ENCODE data around the gene STARD9.
A peak's percentile ranks its signal among the peaks of the same experiment; 100 is the strongest.

Gene STARD9

GRCh38 chr15:42696626-42697025, 121.2 kb downstream of the STARD9 start:
- DNase-seq = no peak

DNA sequence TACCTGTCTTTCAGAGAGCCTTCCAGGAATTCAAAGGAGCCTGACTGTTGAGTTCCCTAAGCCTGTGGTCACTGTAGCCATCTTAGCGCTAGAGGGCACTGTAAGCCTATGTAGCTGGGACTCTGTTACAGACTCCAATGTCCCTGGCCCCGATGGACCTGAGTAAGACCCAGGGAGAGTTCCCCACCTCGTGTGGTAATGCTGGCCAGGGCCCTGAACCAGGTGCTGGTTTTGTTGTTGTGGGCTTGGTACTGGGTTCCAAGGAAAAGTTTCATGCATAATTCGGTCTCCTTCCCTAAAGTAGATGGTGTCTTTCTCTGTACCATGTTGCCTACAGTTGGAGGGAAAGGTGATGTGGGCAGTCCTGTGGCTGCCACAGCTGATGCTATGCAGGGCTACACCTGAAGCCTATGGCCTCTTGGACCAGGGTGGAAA, 129.1 kb downstream of the STARD9 start:
- peak; percentile 7 for DNase-seq

- DNase-seq = no peak
These were observed 129.9 kb downstream of the STARD9 start for GRCh38 chr15:42705336-42705735.

GRCh38 chr15:42707068-42707467, 131.7 kb downstream of the STARD9 start:
- DNase-seq = no peak

GRCh38 chr15:42707873-42708544, 132.6 kb downstream of the STARD9 start:
- no peak for DNase-seq

DNA sequence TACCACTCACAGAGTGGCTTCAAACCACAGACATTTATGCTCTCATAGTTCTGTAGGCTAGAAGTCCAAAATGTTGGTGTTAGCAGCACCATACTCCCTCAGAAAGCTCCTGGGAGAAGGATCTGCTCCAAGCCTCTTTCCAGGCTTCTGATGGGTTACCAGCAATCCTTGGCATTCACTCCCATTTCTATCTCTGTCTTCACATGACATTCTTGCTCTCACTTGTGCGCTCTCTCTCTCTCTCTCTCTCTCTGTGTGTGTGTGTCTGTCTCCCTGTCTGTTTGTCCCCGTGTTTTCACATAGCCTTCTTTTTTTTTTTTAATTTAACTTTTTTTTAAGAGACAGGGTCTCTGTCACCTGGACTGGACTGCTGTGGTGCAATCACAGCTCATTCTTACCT, 135.3 kb downstream of the STARD9 start:
- DNase-seq = no peak

DNA sequence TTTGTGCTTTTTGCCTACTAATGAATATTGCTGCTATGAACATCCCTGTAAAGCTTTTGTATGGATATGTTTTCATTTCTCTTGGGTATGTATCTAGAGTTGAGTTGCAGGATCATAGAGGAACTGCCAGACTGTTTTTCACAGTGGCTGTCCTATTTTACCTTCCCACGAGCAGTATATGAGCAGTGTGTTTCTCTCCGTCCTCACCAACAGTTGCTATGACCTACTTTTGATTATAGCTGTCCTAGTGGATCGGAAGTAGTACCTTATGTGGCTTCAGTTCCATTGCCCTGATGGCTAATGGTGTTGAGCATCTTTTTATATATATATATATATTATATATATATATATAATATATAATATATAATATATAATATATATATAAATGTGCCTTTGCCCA, 136.3 kb downstream of the STARD9 start:
- DNase-seq = no peak

- no peak for DNase-seq
These were observed 137.2 kb downstream of the STARD9 start for GRCh38 chr15:42712584-42712983.

DNA sequence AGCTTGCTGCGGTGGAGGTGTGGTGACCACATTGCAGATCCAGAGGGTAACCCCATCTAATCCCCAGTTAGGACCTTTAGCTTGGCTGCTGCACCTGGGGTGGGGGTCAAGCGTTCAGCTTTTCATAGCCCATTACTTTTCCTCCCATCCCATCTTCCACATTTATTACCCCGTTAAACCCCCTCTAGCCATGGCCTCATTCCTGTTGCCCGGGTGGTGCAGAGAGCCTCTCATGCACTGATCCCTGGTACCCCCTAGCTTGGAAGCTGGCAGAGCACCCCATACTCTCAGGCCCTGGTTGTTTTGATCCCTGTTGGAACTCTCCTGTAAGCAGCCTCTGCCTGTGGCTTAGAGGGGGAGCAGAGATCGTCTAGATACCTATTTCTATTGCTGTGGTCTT, 140.7 kb downstream of the STARD9 start:
- DNase-seq = no peak

GRCh38 chr15:42716626-42717025, 141.2 kb downstream of the STARD9 start:
- no peak for DNase-seq

DNA sequence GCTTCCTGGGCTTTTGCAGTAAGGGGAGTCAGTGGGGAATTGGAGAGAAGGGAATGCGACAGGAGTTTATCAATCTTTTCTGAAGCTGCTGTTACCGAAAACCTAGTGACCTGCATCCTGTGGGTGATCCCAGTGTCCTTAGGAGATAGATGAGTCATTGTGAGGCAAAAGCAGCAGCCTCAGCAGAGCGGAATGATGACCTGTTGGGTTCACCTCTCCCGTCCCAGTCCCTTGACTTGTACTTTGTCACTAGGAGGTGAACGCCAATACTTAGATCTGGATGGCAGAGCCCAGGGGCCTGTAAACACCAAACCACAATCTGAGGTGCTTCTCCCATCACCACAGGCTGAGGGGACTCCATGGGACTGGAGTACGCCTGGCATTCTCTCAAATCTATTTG, 143.6 kb downstream of the STARD9 start:
- DNase-seq = no peak

- no peak for DNase-seq
These were observed 144.7 kb downstream of the STARD9 start for GRCh38 chr15:42720071-42720470.

DNA sequence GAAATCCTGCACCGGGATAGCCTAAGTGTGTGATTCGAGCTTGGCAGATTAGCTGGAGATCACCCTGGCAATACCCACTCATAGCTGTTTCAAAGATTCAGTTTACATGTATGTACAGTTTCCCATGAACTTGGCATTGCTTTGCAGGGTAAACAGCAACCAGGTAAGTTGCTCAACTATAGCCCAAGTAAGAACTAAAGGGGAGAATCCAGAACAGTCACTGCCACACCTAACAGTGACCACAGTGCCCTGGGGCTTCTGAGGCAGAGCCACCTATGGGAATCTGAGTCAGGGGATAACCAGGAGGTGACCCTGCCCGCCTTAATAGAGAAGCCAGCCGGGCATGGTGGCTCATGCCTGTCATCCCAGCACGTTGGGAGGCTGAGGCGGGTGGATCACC, 145.6 kb downstream of the STARD9 start:
- DNase-seq = no peak

GRCh38 chr15:42721916-42722315, 146.5 kb downstream of the STARD9 start:
- no peak for DNase-seq

DNA sequence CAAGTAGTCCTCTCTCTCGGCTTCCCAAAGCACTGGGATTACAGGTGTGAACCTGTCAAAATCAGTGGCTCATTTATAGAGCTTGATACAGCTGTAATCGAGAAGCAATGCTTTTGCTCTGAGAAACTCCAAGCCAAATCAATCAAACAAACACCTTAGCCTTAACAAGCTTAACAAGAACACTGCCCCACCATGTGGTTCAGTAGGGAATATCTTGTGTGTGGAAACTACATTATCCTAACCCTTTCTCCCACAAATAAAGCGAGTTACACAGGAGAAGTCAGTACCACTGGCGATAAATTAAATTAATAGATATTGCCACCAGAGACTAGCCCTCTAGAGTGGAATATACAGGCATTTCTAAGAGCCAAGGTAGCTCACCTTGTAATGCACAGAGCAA, 147.7 kb downstream of the STARD9 start:
- no peak for DNase-seq

DNA sequence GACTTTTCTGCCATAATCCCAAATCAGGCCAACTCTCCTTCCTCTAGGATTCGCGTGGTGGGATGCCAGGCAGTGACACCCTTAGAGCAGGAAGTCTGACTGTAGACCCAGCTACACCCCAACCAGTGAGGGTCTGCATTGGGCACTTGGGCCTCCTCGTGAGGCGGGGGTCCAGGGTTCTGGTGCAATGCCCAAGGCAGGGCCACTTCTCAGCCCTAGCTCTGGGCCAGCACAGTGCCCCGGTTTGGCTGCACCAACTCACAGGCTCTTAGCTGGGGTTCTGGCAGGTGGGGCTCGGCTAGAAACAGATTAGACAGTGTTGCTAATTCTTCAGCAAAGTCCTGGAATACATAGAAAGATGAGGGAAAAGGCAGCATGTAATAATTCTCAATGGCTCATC, 148.9 kb downstream of the STARD9 start:
- DNase-seq = no peak

GRCh38 chr15:42725331-42725903, 150.0 kb downstream of the STARD9 start:
- DNase-seq = no peak

DNA sequence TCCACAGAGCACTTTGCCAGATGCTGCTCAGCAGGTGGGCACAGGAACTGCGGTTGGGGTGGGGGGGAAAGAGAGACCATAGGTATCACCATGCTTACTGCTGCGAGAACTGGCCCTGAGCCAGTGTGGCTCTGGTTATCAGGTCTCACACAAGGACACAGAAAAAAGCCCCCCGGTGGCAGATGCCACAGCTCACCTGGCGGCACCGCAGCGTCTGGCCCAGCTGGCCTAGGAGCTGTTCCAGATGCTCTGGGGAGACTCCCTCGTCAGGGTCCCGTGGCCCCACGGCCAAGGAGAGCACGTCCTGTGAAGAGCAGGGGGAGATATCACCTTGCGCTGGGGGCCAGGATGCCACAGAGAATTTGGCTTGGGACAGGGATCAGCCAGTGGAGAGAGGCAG, 150.7 kb downstream of the STARD9 start:
- DNase-seq = no peak

- no peak for DNase-seq
These were observed 152.5 kb downstream of the STARD9 start for GRCh38 chr15:42727750-42728381.

DNA sequence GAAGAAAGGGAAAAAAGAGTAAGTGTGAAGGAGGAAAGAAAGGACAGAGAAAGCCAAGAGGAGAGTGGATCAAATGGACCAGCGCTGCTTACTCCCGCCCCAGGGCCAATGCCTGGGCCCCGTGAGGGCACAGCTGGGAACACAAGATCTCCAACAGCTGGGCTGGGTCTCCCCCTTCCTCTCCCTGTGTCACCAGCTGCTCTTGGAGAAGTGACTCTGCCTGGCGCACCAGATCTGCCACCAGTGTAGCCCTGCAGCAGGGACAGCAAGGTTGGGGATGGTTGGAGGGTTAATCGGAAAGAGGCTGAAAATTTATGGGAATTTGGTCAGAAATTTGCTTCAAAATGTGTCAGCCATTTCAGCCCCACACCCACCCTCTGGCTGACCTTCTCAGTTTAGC, 153.2 kb downstream of the STARD9 start:
- no peak for DNase-seq

DNA sequence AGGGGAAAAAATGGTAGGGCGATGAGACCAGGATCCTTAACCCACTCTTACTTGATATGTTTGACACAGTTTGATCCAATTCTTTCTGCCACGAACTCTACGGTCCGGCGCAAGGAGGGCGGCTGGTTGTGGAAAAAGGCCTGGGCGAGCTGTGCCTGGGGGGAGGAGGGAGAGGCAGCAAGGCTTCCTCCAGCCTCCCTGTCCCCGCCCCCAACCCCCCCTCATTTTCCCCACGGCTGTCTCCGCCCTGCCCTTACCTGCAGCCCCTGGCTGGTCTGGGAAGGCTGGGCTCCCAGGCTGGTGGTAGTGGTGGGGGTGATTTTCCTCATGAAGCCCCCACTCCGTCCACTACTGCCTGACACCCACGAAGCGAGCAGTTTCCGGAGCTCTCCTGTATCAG, 153.6 kb downstream of the STARD9 start:
- DNase-seq = no peak

- DNase-seq = no peak
These were observed 154.0 kb downstream of the STARD9 start for GRCh38 chr15:42729409-42729808.

GRCh38 chr15:42730135-42730534, 154.7 kb downstream of the STARD9 start:
- no peak for DNase-seq

GRCh38 chr15:42730536-42730935, 155.1 kb downstream of the STARD9 start:
- DNase-seq = no peak

DNA sequence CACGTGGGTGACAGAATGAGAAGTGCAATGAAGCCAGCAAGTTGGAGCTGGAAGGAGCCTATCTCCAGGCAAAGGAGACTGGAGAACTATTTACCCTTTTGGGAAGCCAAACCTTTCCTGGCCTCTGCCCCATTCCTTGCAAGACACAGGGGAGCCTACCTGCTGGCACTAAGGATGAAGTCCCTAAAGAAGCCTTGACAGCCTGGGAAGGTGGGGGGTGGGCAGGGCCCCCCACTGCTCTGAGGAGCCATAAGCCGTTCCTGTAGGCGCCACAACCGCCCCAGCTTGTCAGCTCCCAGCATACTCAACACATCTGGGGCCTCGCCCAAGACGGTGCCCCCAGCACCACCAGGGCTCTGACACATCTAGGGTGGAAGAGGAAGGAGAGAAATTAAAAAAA, 156.1 kb downstream of the STARD9 start:
- DNase-seq = no peak
